ENCODE results near the gene FGD3. TPM values are rescaled to one million over a fixed set of nuclear protein-coding genes. Genes with fewer than 3 reads are reported as not detected.
A peak's percentile ranks its signal among the peaks of the same experiment; 100 is the strongest.

Gene FGD3
- total and polyA plus RNA-seq, 2 of the 8 experiments (the other 6 are each of a cell fraction or from before 2014, with no cell fraction given): 1.4 to 1.9 TPM

DNA sequence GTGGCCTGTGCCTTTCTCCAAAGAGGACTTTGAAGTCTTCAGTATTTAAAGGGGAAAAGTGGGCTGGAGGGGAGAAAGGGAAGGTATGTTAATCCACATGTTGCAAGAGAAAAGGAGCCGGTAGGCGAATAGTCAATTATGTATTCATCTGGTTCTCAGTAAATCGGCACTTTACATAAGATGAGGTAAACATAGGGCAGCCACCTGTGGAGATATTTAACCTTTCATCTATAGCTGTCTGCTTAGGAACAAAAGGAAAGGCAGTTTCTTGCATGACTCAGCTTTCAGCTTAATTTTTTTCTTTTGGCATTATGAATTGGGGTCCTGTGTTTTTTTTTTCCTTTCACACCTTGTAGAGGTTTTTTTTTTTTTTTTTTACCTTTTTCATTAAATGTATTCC, 42.2 kb downstream of the FGD3 start (continued):
- no peak for TF ChIP-seq KDM4A (IDR thresholded peaks at IDR 0.05; ENCODE audit: low read depth, low read length, severe bottlenecking)
- no peak for TF ChIP-seq PHF8 (conservative IDR thresholded peaks at IDR 0.05; ENCODE audit: low read depth, low read length)
- TF ChIP-seq TEAD4 (IDR thresholded peaks at IDR 0.05; ENCODE audit: low read depth, low read length): no peak
- no peak for TF ChIP-seq SUZ12 (IDR thresholded peaks at IDR 0.05; ENCODE audit: low read length)
- no peak for TF ChIP-seq YY1 (IDR thresholded peaks at IDR 0.05; ENCODE audit: low read depth, low read length)
- TF ChIP-seq BCL11A (IDR thresholded peaks at IDR 0.05; ENCODE audit: low read depth in 2 of 2, low read length in 2 of 2): no peak
- TF ChIP-seq JUND (IDR thresholded peaks at IDR 0.05; ENCODE audit: low read length): peak; percentile 74
- no peak for TF ChIP-seq TBP (IDR thresholded peaks at IDR 0.05; ENCODE audit: low read depth, low read length)
- TF ChIP-seq EZH2 (IDR thresholded peaks at IDR 0.05; ENCODE audit: low read depth, low read length, severe bottlenecking): no peak

Measured in H1 (cell line).